HepG2 (cell line): Measurements from ENCODE around the gene RREB1. TPM values are rescaled to one million over a fixed set of nuclear protein-coding genes. Genes with fewer than 3 reads are reported as not detected.

Experiments used
- EHMT2 ChIP-seq: fragments of 200-600 bp; sonication (generic); IDR thresholded peaks from 2 replicates; pipeline ENCODE4 v1.7.0; 2017; ENCODE audit warnings: antibody characterized with exemption, low read depth, low read length, borderline replicate concordance
- PATZ1 ChIP-seq: sonication (generic); formaldehyde crosslinking; IDR thresholded peaks from 2 replicates; pipeline ENCODE4 v1.4.0; 2020; ENCODE audit warnings: missing genetic modification reagents
- PBX3 ChIP-seq: sonication (generic); formaldehyde crosslinking; IDR thresholded peaks from 2 replicates; pipeline ENCODE4 v1.8.1; 2023; ENCODE audit warnings: missing genetic modification reagents, inconsistent platforms, borderline replicate concordance
- SAP130 ChIP-seq: IDR thresholded peaks from 2 replicates; pipeline ENCODE4 v1.6.1; 2016; ENCODE audit warnings: low read depth
- SMARCC2 ChIP-seq: fragments of 450-650 bp; IDR thresholded peaks from 2 replicates; pipeline ENCODE4 v1.6.1; 2017; ENCODE audit warnings: antibody characterized with exemption, mild to moderate bottlenecking
- ZBTB49 ChIP-seq: sonication (generic); formaldehyde crosslinking; IDR thresholded peaks from 2 replicates; pipeline ENCODE4 v1.4.0; 2020; ENCODE audit warnings: missing genetic modification reagents, borderline replicate concordance
- ZKSCAN1 ChIP-seq: fragments of 150-350 bp; IDR thresholded peaks from 2 replicates; pipeline ENCODE4 v1.6.1; 2014; ENCODE audit warnings: low read length
- ZNF264 ChIP-seq: sonication (generic); formaldehyde crosslinking; IDR thresholded peaks from 2 replicates; pipeline ENCODE4 v1.4.0; 2020; ENCODE audit warnings: missing genetic modification reagents
- ZNF646 ChIP-seq: sonication (generic); formaldehyde crosslinking; IDR thresholded peaks from 2 replicates; pipeline ENCODE4 v1.9.0; 2021; ENCODE audit warnings: mild to moderate bottlenecking, missing genetic modification reagents
- ZNF839 ChIP-seq: sonication (generic); formaldehyde crosslinking; IDR thresholded peaks from 2 replicates; pipeline ENCODE4 v1.4.0; 2020; ENCODE audit warnings: missing genetic modification reagents, mild to moderate bottlenecking, borderline replicate concordance
- polyA plus RNA-seq, 8 experiments: library from polyadenylated mRNA; depleted of rRNA in 3 of 8; stranded (reverse) in 7 of 8; unstranded in 1 of 8; fragments of >200 nt; fragmentation: Illumina TruSeq in 4 of 8; extraction: Trizol in 4 of 8; gene quantifications; 2 replicates each; pipeline versions ENCODE4 v1.2.1 to v1.2.3, GENCODE V29; 2011 to 2016; ENCODE audit warnings: low read depth in 4 of 8, missing spikeins in 1 of 8, mixed read lengths in 1 of 8; ENCODE audit not compliant: insufficient read depth in 1 of 8
- total RNA-seq, 5 experiments: library from RNA; depleted of rRNA; stranded (reverse); fragments of >200 nt; fragmentation: Illumina TruSeq; extraction: Trizol; gene quantifications; 2 replicates each; pipeline ENCODE4 v1.2.3, GENCODE V29; 2016; ENCODE audit warnings: low read depth in 1 of 5

Gene RREB1
- total and polyA plus RNA-seq, 2 of the 13 experiments (the other 11 are each of a cell fraction or from before 2014, with no cell fraction given), result 6.1 to 23.2 TPM

- TF ChIP-seq ZBTB49 (CRISPR knock-in tag) (no peak), SMARCC2 (no peak), SAP130 (peak; percentile 84), ZNF646 (CRISPR knock-in tag) (no peak), ZKSCAN1 (no peak), PATZ1 (CRISPR knock-in tag) (peak; percentile 50), ZNF839 (CRISPR knock-in tag) (no peak), PBX3 (CRISPR knock-in tag) (no peak), ZNF264 (no peak; the same call in 1 of the 2 replicates), EHMT2 (no peak; the same call in 1 of the 2 replicates)
Measured at GRCh38 chr6:7139835-7140470, 32.2 kb downstream of the RREB1 start (continued).
